Stomach (tissue), 4 donors: ENCODE measurements around the gene CDK5.

ENCODE experiments used
- EP300 ChIP-seq: sonication (generic); formaldehyde crosslinking; IDR thresholded peaks from one replicate; pipeline ENCODE4 v1.6.1; 2017; ENCODE audit warnings: antibody characterized with exemption
- POLR2A ChIP-seq, 4 donors: fragments of 450-650 bp; IDR thresholded peaks; one replicate each; pipeline ENCODE4 v1.6.1; 2016; ENCODE audit warnings: antibody characterized with exemption in 4 of 4, control low read depth in 2 of 4, mild to moderate bottlenecking in 1 of 4, moderate library complexity in 1 of 4
- POLR2AphosphoS5 ChIP-seq, 3 donors: sonication (generic); formaldehyde crosslinking; IDR thresholded peaks; one replicate each; pipeline ENCODE4 v1.6.1; 2016; ENCODE audit warnings: antibody characterized with exemption in 3 of 3
- TF ChIP-seq, protein P1 (sequence below), 7 experiments: fragments of 450-650 bp in 4 of 7; fragments of 200-600 bp in 3 of 7; sonication (generic) in 3 of 7; IDR thresholded peaks; one replicate each; pipeline ENCODE4 v1.5.1; 2016 to 2019; ENCODE audit warnings: antibody characterized with exemption in 7 of 7, control low read depth in 2 of 7, mild to moderate bottlenecking in 1 of 7

DNA sequence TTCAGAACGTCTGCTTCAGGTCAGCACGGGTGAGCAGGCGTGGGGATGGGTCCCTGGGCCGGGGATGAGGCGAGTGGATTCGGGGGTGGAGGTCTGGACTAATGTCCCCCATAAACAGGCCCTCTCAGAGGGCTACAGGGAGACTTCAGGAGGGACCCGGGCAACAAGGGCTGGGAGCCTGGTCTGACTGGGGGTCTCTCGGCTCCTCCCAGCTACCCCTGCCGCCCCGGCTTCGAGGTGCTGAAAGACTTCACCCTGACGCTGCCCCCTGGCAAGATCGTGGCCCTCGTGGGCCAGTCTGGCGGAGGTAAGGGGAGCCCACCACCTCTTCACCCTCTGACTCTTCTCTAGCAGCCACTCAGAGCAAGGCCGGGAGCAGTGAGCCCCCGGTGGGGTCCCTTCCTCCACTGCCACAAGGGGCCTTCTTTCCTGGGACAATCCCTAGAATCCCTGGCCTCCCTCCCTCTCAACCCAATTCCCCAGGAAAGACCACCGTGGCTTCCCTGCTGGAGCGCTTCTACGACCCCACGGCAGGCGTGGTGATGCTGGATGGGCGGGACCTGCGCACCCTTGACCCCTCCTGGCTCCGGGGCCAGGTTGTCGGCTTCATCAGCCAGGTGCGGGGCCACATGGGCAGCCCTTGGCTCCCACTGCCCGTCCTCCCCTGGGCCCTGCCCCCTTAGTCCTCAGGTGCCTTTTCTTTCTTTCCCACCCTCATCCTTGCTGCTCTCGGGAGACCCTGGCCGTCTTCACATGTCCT, 16.9 kb downstream of the CDK5 start:
- TF ChIP-seq, protein P1, sequence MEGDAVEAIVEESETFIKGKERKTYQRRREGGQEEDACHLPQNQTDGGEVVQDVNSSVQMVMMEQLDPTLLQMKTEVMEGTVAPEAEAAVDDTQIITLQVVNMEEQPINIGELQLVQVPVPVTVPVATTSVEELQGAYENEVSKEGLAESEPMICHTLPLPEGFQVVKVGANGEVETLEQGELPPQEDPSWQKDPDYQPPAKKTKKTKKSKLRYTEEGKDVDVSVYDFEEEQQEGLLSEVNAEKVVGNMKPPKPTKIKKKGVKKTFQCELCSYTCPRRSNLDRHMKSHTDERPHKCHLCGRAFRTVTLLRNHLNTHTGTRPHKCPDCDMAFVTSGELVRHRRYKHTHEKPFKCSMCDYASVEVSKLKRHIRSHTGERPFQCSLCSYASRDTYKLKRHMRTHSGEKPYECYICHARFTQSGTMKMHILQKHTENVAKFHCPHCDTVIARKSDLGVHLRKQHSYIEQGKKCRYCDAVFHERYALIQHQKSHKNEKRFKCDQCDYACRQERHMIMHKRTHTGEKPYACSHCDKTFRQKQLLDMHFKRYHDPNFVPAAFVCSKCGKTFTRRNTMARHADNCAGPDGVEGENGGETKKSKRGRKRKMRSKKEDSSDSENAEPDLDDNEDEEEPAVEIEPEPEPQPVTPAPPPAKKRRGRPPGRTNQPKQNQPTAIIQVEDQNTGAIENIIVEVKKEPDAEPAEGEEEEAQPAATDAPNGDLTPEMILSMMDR (IDR thresholded peaks at IDR 0.05), result no peak
- TF ChIP-seq POLR2A (IDR thresholded peaks at IDR 0.05) (no peak), EP300 (no peak), POLR2AphosphoS5 (IDR thresholded peaks at IDR 0.05) (no peak)
